ENCODE measurements around the gene FSTL3.
A peak's percentile ranks its signal among the peaks of the same experiment; 100 is the strongest.
"Not testable (repeated sequence)": the region's sequence is repeated elsewhere in the genome, so short reads cannot be mapped to it uniquely, and the experiment has no call there.

FSTL3 gene

DNA sequence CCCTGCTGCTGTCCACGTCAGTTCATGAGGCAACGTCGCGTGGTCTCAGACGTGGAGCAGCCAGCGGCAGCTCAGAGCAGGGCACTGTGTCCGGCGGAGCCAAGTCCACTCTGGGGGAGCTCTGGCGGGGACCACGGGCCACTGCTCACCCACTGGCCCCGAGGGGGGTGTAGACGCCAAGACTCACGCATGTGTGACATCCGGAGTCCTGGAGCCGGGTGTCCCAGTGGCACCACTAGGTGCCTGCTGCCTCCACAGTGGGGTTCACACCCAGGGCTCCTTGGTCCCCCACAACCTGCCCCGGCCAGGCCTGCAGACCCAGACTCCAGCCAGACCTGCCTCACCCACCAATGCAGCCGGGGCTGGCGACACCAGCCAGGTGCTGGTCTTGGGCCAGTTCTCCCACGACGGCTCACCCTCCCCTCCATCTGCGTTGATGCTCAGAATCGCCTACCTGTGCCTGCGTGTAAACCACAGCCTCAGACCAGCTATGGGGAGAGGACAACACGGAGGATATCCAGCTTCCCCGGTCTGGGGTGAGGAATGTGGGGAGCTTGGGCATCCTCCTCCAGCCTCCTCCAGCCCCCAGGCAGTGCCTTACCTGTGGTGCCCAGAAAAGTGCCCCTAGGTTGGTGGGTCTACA, 6.6 kb downstream of the FSTL3 start:
- DNase-seq, result no peak

DNA sequence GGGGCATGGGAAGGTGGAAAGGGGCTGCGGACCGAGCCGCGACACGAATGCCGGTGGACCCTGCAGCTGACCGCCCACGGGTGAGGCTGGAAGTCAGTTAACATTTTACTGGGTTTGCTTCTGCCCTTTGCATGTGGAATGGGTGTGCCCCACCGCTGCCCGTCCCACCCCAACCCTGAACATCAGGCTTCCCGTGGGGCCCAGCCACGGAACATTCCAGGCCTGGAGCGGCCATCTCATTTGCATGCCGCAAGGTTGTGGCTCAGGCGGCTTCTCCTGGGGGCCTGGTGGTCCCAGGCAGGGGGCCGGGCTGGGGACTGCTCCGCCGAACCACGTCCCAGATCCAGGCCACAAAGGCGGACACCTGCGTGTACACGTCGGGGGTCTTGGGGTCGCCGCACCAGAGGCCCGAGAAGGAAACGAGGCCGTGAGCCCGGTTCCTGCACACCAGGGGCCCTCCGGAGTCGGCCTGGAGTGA, 9.3 kb downstream of the FSTL3 start:
- DNase-seq, result no peak

DNA sequence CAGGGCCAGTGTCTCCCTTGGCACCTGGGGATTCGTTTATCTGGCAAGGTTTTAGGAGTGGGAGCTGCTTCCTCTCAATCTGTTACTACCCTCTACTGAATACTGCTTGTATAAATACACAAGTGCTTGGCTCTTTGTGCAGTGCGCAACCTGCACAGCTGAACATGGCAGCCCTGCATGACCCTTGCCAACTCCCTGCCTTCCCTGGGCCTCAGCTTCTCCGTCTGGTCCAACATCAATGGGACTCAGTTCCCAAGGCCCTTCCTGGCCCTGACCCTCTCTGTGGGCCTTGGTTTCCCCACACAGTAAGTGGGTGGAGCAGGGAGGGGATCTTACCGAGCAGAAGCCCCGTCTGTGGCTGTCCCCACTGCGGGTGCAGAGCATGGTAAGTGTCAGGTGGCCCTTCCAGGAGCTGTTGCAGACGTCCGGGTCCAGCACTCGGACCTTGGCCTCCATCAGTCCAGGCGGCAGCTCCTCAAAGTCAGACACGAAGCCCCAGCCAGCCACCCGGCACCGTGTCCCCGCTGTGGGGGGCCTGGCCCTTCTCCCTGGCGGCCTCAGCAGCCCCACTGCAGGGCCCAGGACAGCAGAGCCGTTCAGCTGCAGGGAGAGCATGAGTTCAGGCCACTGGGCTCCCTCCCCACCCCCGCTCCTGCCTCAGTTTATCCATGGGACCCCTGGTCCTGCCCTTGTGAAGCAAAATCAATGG, 10.6 kb downstream of the FSTL3 start:
- DNase-seq, result no peak

DNA sequence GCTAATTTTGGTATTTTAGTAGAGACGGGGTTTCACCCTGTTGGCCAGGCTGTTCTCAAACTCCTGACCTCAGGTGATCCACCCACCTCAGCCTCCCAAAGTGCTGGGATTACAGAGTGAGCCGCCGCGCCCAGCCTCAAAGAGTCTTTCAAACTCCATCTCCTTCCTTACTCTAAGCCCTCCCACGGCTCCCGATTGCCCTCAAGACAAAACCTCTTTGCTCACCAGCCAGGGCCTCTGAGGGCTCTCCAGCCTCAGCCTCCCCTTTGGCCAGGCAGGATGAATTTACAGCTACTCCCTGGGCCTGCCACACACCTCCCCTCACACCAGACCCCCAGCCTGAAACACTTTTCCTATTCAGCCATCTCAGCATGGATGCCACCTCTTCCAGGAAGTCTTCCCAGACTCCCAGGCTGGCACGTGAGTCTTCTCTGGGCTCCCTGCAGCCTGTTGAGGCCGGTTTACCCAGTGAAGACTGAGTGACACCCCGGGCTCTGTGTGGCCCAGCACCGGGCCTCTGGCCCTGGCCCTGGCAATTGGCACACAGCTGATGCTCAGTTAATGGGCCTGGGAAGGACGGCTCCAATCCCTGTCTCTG, 11.5 kb downstream of the FSTL3 start:
- DNase-seq, result no peak

DNA sequence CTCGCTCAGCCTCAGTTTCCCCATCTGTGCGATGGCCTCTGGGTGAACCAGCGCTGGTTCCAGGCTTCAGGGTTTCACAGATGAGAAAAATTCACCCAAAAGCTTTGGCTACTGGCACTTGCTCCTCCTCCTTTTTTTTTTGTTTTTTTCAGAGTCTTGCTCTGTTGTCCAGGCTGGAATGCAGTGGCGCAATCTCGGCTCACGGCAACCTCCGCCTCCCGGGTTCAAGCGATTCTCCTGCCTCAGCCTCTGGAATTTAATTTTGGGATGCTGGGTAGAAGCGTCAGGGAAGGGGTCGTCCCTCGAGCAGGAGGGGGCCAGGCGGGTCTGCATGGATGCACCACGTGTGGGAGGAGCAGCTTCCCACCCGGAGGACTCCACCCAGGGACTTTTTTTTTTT, 12.0 kb downstream of the FSTL3 start:
- no peak for DNase-seq

DNA sequence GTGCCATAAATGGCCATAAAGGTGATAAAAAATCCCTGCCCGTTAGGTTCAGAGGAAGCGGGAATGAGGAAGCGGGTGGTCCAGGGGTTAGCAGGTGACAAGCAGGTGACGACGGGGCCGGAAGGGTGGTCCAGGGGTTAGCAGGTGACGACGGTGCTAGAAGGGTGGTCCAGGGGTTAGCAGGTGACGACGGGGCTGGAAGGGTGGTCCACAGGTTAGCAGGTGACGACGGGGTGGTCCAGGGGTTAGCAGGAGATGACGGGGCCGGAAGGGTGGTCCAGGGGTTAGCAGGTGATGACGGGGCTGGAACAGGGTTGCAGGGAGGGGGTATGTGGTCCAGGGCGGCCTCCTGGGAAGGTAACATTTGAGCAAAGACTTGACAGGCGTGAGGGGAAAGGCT, 12.8 kb downstream of the FSTL3 start:
- DNase-seq, result no peak

DNA sequence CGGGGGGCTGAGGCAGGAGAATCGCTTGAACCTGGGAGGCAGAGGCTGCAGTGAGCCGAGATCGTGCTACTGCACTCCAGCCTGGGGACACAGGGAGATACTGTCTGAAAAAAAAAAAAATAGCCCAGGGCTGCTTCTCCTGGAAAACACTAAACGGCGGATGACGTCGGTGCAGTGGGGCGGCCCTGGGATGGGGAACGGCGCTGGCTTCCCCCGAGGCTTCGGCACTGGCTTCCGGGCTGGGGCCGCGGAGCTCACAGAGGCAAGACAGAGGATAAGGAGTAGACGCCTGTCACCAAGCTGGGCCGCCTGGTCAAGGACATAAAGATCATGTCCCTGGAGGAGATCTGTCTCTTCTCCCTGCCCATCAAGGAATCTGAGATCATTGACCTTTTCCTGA, 14.0 kb downstream of the FSTL3 start:
- no peak for DNase-seq

DNA sequence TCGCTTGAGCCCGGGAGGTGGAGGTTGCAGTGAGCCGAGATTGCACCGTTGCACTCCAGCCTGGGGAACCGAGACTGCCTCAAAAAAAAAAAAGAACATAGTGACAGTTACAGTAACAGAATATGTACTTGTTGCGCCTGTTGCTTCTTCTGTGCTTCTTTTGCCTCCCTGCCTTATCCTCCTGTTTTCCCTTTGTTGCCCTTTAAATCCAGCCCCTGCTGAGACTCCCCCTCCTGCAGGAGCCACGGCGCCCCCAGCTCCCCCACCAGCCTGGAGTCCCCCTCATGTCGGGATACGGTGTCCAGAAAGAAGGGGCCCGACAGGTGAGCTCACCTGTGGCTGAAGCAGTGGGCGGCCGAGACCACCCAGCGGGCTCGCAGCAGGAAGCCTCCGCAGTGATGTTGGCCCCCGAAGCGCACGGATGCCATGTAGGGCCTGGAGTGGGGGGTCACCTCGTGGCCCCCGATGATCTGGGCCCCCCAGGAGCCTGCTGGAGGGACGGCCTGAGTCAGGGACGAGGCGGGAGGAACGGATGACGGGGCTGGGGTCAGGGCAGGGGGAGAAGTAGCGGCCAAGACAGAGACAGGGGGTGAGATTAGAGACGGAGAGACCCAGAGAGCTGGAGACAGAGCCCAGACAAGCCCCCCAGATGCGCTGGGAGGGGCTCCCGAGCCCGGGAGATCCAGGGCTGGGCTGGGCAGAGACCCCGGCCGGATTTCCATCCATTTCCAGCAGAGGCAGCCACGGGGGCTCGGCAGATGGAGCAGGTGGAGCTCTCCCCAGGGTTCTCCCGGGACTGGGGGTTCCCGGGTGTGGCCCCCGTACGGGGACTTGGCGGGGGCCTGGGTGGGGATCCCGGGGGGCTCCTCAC, 18.5 kb downstream of the FSTL3 start:
- no peak for DNase-seq

DNA sequence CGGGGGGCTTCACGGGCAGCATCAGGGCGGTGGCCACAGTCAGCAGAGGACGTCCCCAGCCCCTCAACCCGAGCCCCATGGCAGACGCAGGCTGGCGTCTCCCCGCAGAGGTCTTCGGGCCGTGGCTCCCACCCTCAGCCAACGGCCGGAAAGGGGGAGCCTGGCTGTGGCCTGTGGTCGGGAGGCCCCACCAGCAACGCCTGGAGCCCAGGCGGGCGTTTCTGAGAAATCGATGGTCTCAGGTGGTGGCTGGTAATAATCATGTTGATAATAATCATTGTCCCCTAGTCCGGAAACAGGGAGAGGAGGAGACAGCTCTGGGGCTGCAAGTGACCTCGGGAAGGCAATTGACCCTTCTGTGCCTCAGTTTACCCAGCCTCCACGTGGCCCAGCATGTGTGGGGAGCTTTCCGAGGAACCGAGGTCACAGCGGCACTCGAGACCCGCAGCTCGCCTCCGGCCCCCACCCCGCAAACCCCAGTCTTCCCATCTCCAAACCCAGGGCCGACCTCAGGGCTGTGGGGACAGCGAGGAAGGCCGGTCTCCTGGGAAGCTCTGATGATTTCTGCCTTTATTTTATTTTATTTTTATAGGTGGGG, 19.3 kb downstream of the FSTL3 start, which contains the start of gene PRSS57:
PRSS57 (minus strand) TSS at position 101 of the 598 bp plus-strand sequence; CDS start at position 79, 22 bp downstream.
- DNase-seq, result no peak

DNA sequence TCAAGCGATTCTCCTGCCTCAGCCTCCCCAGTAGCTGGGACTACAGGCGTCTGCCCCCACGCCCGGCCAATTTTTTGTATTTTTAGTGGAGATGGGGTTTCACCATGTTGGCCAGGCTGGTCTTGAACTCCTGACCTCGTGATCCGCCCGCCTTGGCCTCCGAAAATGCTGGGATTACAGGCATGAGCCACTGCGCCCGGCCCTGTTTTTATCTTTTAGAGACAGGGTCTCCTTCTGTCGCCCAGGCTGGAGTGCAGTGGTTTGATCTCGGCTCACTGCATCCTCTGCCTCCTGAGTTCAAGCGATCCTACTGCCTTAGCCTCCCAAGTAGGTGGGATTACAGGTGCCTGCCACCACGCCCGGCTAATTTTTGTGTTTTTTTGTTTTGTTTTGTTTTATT, 22.3 kb downstream of the FSTL3 start:
- not testable (repeated sequence) for DNase-seq

DNA sequence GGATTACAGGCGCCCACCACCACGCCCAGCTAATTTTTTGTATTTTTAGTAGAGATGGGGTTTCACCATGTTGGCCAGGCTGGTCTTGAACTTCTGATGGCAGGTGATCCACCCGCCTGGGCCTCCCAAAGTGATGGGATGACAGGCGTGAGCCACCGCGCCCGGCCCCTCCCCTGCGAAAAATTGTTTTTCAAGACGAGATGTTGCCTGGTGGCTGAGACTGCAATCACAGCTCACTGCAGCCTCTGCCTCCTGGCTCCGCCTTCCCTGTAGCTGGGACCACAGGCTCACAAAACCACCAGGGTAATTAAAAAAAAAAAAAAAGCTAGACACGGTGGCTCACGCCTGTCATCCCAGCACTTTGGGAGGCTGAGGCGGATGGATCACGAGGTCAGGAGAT, 23.7 kb downstream of the FSTL3 start:
- DNase-seq, result not testable (repeated sequence)

DNA sequence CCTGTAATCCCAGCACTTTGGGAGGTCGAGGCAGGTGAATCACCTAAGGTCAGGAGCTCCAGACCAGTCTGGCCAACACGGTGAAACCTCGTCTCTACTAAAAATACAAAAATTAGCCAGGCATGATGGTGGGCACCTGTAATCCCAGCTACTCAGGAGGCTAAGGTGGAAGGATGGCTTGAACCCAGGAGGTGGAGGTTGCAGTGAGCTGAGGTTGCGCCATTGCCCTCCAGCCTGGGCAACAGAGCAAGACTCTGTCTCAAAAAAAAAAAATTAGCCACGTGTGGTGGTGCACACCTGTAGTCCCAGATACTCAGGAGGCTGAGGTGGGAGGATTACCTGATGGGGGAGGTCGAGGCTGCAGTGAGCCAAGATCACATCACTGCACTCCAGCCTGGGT, 26.7 kb downstream of the FSTL3 start:
- DNase-seq, result not testable (repeated sequence)

DNA sequence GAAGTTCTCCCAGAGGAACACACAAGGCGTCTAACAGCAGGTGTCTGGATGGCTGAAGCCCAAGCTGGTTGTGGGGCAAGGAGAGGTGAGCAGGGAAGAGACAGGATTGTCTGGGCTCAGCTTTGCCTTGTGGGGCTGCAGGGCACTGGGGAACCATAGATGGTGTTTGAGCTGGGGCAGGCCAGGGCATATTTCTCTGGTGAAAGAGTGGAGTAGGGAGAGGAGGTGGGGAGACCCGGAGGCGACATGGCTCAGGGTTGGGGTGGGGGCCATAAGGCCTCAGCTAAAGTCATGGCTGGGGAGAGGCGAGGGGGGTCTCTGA, 27.1 kb downstream of the FSTL3 start:
- DNase-seq, result no peak

DNA sequence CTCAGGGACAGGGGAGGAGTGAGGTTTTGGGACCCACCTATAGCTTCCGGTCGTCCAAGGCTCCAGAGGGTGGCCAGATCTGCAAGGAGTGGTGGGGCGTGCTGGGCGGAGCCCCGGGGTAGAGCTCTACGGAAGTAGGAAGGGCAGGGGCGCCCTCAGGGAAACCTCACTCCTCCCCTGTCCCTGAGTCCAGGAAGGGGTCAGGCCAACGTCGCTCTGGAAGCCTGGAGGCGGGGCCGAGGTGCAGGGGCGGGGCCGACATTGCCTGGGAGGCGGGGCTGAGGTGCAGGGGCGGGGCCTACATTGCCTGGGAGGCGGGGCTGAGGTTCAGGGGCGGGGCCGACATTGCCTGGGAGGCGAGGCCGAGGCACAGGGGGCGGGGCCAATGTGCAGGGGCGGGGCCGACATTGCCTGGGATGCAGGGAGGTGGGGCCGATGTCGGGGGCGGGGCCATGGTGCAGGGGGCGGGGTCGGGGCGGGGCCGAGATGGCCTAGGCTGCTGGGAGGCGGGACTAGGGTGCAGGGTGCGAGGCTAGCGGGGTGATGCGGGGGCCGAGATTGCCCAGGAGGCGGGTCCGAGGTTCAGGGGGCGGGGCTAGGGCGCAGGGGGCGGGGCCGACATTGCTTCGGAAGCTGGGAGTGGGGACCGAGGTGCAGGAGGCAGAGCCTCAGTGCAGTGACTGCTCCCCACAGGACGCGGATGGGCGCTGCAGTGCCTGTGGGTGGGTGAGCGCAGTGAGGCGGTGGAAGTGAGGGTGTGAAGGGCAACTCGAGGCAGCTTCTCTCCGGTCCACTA, 27.7 kb downstream of the FSTL3 start:
- peak; percentile 32 for DNase-seq

DNA sequence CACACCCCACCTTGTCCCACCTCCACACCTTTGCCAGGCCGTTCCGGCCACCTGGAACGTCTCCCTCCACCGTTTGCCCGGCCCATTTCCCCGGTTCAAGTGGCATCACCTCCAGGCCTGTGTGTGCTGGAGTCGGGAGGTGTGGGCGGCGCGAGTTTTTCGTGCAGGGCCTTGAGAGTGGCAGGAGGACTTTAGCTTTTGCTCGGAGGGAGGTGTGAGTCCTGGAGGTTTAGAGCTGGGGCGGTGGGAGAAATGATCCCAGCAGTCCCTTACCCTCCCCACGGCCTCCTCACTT, 28.2 kb downstream of the FSTL3 start:
- DNase-seq, result no peak

DNA sequence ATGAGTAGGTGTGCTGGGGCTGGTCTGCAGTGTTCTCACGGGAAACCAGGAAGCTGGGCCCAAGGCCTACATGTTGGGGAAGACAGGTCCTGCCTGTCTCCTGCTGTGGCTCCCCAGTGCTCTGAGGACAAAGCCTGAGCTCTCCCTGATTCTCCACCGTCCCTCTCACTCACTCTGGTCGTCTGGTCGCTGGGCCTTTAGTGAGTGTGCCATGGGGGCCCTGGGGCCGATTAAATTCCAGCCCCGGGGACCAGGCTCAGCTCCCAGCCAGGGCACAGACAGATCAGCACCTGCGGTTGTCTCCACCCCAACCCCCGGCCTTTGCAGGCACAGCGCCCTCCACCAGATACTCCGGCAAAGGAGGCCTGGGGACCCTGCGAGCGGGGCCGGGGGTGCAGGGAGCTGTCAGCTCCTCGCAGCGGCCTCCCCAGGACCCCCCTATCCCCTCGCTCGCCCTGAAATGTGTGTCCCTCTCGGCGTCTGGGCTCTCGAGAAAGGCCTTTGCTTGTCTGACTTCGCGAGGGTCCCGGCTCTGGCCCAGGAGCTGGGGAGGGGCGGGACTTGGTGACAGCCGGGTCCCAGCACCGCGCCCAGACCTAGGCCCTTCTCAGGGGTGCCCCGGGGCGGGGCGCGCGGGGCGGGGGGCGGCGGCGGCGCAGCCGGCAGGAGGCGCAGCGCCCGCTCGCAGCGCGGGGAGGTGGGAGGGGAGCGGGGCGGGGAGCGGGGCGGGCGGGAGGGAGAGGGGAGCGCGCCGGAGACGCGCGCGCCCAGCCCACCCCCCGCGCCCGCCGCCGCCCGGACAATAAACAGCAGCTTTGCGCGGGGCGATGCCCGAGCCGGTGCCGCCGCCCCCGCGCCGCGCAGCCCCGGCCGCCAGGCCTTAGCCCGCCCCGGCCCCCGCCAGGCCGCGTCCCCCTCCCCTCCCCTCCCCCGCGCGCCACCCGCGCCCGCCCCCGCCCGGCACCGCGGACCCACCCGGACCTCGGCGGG, 32.3 kb downstream of the FSTL3 start, which contains the start of gene PALM:
PALM (plus strand) TSS at position 782 of the 990 bp plus-strand sequence. CDS start 212 bp downstream, outside the sequence.
- no peak for DNase-seq

DNA sequence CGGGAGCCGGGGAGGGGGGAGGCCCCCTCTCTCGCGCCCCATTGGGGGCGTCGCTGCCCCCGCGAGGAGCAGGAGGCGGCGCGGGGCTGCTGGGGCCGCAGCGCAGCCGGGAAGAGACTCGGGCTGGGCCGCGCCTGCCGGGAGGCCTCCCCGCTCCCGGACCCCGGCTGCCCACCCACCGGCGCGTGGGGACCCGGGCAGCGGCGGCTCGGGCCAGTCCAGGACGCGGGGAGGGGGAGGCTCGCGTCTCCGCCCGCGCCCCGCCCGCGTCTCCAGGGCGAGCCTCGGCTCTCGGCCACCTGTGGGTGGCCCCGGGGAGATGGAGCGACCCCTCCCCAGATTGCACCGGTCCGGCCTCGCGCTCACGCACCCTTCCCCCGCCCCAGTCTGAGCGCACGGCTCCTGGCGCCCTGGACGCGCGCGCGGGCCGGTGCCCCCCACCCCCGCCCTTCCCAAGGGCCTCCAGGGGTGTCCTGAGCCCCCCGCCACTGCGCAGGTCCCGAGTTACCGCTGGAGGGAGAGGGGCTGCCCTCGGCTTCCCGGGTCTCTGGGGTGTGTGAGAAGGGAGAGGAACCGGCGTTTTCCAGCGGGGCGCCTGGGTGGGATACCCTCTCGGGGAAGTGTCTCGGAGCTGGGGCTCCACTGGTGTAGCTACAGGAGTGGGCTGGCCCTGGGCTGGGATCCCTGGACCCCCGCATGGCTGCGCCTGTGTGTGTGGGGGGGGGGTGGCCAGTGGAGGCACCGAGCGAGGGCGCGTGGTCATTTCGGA, 33.2 kb downstream of the FSTL3 start:
- no peak for DNase-seq

DNA sequence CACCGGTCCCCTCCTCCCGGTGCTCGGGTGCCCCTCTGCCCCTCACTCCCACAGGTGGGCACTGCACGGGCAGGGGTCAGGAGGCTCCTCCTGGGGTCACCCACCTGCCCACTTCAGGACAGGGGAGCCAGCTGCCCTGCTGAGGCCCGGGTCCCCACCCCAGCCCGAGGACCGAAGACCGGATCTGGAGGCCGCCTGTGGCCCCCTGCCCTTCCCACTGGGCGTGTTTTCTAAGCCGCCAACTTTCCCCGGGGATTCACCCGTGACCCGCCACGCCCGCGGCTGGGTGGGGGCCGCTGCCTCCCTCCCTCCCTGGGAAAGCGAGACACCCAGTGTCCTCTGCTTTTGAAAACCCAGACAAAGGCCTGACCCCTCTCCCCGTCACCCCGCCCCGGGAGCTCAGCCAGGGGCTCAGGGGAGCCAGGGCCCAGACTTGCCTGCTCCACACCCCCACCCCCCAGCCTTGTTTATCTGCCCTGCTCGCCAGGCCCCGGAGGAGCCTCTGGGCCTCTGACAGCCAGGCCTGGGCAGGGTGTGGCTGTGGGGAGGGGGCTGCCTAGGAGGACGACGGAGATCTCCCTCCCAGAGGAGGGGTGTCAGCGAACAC, 33.9 kb downstream of the FSTL3 start:
- no peak for DNase-seq

DNA sequence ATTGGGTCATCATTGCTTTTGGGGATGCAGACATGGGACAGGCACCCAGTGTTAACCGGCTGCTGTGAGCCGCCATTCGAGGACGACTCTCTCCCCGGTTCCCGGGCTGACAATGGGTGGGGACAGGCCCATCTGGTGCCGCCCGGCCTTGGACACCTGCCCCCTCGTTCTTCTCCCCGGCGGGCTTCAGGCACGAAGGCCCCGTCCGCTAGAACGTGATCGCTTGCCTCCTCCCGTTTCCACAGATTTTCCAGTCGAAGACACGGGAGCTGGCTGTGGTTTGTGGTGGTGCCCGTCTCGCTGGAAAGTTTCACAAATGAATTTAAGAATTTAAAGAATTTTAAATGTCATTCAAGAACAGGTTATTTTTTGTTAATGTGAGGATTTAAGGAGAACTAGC, 34.6 kb downstream of the FSTL3 start:
- no peak for DNase-seq

DNA sequence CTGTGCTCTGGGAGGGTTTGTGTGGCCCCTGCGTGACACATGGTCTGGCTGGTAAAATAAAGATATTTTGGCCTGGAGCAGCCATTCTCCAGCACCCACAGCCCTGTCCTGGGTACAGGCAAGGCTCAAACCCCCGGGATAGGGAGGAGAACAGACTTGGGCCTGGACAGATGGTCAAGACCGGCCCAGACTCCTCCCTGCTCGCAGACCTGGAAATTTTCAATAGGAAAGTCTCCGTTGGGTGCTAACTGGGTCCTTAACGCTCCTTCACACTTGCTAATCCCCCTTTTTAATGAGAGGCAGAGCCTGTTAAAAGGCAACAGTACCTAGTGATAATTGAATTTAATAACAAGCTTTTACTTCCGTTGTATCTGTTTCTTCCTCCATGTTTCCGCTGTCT, 35.1 kb downstream of the FSTL3 start:
- no peak for DNase-seq
